ENCODE measurements around the gene AAK1.
"Not testable (repeated sequence)": the region's sequence is repeated elsewhere in the genome, so short reads cannot be mapped to it uniquely, and the experiment has no call there.

Gene AAK1

GRCh38 chr2:69659941-69660483 lies 16.5 kb upstream of the AAK1 start:
- DNase-seq, result no peak

- no peak for DNase-seq
These were observed 15.8 kb upstream of the AAK1 start for GRCh38 chr2:69659349-69659748.

GRCh38 chr2:69652206-69652605 lies 8.7 kb upstream of the AAK1 start:
- DNase-seq, result peak; percentile 40

GRCh38 chr2:69647196-69647595 lies 3.7 kb upstream of the AAK1 start:
- not testable (repeated sequence) for DNase-seq

GRCh38 chr2:69646714-69647113 lies 3.2 kb upstream of the AAK1 start:
- DNase-seq, result no peak

GRCh38 chr2:69645921-69646320 lies 2.4 kb upstream of the AAK1 start:
- DNase-seq, result no peak

- DNase-seq, result no peak
These were observed 1.5 kb upstream of the AAK1 start for GRCh38 chr2:69645031-69645431.

GRCh38 chr2:69644506-69644979 lies 1.0 kb upstream of the AAK1 start:
- no peak for DNase-seq

GRCh38 chr2:69642709-69643601 lies 584 bp downstream of the AAK1 start:
- peak; percentile 75 for DNase-seq

- no peak for DNase-seq
These were observed 1.4 kb downstream of the AAK1 start for GRCh38 chr2:69641887-69642708.

- no peak for DNase-seq
These were observed 2.1 kb downstream of the AAK1 start for GRCh38 chr2:69641471-69641870.

GRCh38 chr2:69639266-69639665 lies 4.3 kb downstream of the AAK1 start:
- DNase-seq, result no peak

- DNase-seq, result no peak
These were observed 4.9 kb downstream of the AAK1 start for GRCh38 chr2:69638630-69639029.

- DNase-seq, result no peak
These were observed 5.6 kb downstream of the AAK1 start for GRCh38 chr2:69637923-69638322.

- no peak for DNase-seq
These were observed 7.1 kb downstream of the AAK1 start for GRCh38 chr2:69636395-69636794.

- DNase-seq, result no peak
These were observed 8.1 kb downstream of the AAK1 start for GRCh38 chr2:69635432-69635831.

GRCh38 chr2:69634196-69634821 lies 9.2 kb downstream of the AAK1 start:
- no peak for DNase-seq

- no peak for DNase-seq
These were observed 12.1 kb downstream of the AAK1 start for GRCh38 chr2:69631402-69631801.

- no peak for DNase-seq
These were observed 13.5 kb downstream of the AAK1 start for GRCh38 chr2:69629921-69630608.

GRCh38 chr2:69628325-69629021 lies 15.1 kb downstream of the AAK1 start:
- DNase-seq, result no peak

GRCh38 chr2:69625078-69625795 lies 18.3 kb downstream of the AAK1 start:
- no peak for DNase-seq
